AG08396 (cell line): Measurements from ENCODE around the gene CTSW.
"Not testable (repeated sequence)": the region's sequence is repeated elsewhere in the genome, so short reads cannot be mapped to it uniquely, and the experiment has no call there.

Experiments used
- DNase-seq: peaks from one replicate; pipeline ENCODE4 v3.0.0; 2012; ENCODE audit warnings: low spot score, mixed read lengths

CTSW gene

DNA sequence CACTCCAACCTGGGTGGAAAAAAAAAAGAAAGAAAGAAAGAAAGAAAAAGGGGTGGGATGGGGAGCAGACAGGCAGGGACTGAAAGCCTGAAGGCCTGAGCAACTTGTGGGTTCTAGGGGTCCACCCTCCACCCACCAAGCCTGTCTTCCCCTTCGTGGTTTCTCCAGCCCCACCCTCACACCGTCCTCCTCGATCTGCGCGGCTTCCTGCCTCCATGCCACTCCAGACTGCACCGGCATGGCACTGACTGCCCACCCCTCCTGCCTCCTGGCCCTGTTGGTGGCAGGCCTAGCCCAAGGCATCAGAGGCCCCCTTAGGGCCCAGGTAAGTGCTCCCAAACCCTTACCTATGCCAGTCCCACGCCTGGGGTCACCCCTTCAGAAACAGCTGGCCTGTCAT, at the start of gene CTSW:
Gene CTSW, plus strand, starts transcription at position 221 of the 400 bp plus-strand sequence. Its CDS starts 18 bp downstream, at position 239.
- DNase-seq = no peak

GRCh38 chr11:65832231-65832630, 47.4 kb upstream of the CTSW start:
- DNase-seq = not testable (repeated sequence)

DNA sequence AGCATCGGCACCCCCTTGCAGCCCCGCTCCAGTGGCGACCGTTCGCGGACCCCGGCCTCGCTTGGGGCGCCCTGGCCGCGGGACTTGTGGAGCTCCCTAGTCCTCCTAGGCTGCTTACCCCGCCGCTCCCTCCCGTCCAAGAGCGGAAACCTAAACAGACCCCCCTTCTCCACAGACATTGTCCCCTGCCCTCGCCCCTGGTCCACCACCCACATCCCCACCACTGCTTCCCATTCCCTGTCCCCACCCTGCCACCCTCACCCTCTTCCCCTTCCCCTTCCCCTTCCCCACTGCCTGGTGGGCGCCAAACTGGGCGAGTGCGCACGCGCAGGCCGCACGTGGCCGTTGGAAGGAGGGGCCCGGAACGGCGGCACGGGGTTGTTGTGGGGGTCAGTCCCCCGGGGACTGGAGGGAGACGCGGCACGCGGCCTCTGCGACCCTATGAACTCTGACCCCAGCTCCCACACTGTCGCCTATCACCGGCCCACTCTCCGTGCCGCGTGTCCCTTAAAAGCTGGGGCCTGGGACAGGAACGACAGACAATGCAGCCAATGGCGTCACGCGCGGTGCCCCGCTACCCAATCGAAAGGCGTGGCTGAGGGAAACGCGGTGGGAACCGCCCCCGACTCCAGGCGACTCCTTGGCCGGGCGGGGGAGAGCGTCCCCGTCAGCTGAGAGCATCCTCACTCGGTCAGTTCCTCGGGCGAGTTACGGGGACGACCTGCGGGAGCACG, 46.2 kb upstream of the CTSW start, which contains the start of gene SNX32:
Gene SNX32, plus strand, starts transcription at position 667 of the 734 bp plus-strand sequence. CDS start 103 bp downstream, outside the sequence.
- DNase-seq = peak; percentile 99

DNA sequence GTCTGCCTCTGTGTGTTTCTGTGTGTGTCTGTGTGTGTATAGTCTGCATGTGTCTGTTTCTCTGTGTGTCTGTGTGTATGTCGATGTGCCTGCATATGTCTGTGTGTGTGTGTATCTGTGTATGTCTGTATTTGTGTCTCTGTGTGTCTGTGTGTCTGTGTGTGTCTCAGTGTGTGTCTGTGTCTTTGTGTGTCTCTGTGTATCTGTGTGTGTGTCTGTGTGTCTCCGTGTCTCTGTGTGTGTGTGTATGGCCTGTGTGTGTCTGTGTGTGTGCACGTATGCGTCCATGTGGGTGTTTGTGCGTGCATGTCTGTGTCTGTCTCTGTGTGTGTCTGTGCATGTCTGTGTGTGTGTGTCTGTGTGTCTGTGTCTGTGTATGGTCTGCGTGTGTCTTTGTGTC, 45.4 kb upstream of the CTSW start:
- DNase-seq = no peak

- no peak for DNase-seq
These were observed 37.5 kb upstream of the CTSW start for GRCh38 chr11:65842144-65842543.

GRCh38 chr11:65843811-65844210, 35.8 kb upstream of the CTSW start:
- DNase-seq = no peak

DNA sequence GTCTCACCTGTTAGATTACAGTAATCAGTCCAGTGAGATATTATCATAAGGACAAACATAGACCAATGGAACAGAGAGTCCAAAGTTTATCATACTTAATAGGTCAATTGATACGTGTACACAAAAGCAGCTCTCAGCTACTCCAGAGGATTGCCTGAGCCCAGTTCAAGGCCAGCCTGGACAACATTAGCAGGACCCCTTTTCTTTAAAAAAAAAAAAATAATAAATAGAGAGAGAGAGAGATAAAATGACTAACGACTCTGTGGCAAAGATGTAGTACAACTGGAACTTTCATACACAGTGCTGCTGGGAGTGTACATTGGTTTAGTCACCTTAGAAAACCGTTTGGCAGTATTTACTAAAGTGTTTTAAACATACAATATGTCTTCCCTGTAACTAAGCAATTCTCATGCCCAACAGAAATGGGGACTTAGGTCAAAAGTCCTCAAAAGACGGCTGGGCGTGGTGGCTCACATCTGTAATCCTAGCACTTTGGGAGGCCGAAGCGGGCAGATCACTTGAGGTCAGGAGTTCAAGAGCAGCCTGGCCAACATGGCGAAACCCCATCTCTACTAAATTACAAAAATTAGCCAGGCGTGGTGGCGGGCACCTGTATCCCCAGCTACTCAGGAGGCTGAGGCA, 35.3 kb upstream of the CTSW start:
- DNase-seq = no peak

GRCh38 chr11:65847746-65848145, 31.9 kb upstream of the CTSW start:
- DNase-seq = no peak

- not testable (repeated sequence) for DNase-seq
These were observed 30.9 kb upstream of the CTSW start for GRCh38 chr11:65848693-65849092.

GRCh38 chr11:65849366-65849765, 30.3 kb upstream of the CTSW start:
- DNase-seq = no peak

DNA sequence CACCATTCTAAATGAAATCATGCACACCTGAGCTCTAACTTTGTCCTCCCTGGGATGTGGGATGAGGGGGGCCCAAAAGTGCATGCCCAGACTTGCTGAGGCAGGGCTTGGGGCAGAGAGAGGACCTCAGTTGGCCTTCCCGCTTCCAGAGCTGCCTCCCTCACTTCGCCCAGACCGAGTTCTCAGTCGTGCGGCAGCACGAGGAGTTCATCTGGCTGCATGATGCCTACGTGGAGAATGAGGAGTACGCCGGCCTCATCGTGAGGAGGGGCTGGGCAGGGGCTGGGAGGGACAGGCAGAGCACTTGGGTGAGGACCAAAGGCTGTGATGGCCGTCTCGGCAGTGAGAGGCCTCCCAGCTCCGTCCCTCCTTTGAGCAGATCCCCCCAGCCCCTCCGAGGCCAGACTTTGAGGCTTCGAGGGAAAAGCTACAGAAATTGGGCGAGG, 29.8 kb upstream of the CTSW start:
- no peak for DNase-seq

DNA sequence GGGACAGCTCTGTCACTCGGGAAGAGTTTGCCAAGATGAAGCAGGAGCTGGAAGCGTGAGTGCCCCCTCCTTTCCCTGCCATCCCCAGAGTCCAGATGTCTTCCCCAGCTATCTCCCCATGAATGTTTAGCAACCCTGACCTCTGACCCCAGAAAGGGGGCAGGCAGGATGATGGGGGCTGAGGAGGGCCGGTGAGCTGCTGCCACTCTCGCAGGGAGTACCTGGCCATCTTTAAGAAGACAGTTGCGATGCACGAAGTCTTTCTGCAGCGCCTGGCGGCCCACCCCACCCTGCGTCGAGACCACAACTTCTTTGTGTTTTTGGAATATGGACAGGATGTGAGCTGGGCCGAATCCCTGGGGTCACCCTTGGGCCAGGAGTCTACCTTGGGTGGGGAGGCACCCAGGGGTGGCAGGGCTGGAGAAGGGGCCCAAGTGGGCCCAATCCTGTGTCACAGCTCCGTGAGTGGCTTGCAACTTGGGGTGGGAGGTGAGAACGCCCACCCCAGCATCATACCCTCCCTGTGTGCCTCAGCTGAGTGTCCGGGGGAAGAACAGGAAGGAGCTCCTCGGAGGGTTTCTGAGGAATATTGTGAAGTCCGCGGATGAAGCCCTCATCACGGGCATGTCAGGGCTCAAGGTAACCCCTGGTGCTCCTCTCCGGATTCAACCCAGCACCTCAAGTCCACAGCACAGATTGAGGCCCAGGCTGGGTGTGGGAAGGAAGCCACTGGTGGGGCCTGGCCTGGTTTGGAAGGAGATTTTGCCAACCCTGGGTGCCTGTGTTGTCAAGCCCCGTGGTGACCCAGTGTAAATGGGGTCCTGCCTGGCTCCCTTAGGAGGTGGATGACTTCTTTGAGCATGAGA, 29.2 kb upstream of the CTSW start:
- DNase-seq = no peak

DNA sequence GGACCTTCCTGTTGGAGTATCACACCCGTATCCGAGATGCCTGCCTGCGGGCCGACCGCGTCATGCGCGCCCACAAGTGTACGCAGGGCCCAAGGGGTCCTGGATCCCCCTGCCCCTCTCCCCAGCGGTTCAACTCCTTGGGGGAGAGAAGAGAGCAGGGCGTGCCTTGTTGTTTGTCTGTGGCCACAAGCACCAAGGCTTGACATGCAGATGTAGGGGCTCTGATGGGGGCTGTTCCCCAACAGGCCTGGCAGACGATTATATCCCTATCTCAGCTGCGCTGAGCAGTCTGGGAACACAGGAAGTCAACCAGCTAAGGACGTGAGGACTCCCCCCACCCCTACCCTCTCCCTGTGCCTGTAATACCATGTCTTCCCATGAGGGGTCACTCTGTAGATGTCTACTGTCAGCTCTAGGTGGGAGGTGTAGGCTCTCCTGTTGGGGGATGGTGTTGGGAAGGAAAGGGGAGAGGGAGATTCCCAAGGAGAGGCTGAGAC, 28.5 kb upstream of the CTSW start:
- no peak for DNase-seq

DNA sequence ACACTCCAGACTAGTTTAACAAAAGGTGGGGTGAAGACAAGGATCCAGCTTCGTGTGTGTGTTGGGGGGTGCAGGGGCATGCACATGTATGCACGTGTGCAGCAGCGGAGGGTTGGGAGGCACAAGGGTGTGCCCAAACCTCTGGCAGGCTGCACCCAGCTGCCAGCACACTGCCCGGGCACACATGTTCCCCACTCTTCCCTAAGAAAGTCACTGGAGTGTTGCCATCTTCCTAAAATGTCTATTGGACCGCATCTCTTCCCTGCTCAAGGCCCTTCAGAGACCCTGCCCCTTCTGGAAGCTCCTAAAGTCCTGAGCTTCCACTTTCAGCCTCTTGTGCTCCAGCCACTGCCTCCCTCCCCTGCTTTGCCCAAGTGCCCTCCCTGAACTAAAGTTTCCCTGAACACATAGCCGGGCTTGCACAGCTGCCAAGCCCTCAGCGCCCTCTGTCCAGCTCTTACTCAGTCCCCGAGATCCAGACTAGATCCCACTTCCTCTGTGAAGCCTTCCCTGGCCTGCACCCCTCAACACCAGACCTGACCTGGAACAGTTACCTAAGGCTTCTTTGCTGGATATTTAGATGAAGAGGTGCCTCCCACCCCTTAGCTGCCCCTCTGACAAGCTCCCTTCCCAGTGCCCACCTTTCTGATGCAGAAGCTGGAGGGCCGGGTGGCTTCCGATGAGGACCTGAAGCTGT, 27.7 kb upstream of the CTSW start:
- DNase-seq = no peak

DNA sequence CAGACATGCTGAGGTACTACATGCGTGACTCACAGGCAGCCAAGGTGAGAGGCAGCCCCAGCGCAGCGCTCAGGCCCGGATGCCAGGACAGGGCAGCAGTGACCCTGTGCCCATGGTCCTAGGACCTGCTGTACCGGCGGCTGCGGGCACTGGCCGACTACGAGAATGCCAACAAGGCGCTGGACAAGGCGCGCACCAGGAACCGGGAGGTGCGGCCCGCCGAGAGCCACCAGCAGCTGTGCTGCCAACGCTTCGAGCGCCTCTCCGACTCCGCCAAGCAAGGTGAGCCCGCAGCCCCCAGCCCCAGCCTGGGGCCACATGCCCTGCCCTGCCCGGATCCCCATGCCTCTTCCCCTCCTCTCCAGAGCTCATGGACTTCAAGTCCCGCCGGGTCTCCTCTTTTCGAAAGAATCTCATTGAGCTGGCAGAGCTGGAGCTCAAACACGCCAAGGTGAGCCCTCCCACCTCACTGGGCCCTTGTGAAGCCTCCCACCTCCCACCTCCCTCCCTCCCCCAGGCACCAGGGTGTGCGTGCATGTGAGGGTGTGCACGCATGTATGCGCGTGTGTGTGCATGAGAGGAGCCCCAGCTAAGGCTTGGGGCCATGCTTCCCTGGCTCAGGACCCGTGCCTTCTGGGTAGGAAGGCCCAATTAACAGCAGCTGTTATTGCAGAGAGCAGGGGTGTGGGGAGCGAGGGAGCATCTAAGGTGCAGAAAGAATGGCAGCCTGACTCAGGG, 27.0 kb upstream of the CTSW start:
- no peak for DNase-seq

- DNase-seq = no peak
These were observed 26.2 kb upstream of the CTSW start for GRCh38 chr11:65853246-65853979.

DNA sequence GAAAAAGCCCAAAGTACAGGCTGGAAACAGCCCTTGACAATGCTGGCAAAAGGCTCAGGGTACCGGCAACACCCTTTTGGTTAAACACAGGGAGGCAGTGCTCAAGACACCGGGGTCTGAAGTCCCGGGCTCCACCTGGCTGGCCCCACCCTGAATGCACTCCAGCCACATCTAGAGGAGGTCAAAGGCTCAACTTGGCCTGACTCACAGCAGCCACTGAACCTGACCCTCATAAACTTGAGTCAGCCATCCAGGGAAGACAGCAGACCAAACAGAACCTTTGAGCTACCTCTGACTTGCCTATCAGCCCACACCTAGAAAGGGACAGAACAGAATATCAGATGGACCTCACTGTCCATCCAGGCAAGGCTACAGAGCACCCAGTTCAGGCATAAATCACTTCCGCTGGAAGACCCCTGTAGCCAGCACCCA, 25.5 kb upstream of the CTSW start:
- no peak for DNase-seq

- no peak for DNase-seq
These were observed 24.5 kb upstream of the CTSW start for GRCh38 chr11:65854852-65855837.

DNA sequence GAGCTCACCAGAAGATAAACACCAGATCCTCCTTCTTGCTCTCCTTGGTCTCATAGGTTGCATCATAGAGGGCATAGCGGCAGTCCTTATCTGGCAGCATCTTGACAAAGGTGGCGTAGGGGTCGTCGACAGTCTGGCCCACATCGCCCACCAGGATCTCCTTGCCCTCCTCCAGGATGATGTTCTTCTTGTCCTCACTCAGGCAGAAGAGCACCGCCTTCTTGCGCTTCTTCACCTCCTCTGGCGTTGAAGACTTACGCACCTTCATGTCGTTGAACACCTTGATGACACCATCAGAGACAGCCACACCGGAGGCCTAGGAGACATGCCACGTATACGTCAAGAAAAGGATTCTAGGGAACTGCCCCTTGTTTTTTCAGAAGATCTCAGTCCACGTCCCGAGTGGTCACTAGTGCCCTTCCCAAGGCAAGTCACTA, 23.7 kb upstream of the CTSW start:
- DNase-seq = no peak
